GM19043 (cell line): ENCODE measurements around the gene BAIAP3.
A peak's percentile ranks its signal among the peaks of the same experiment; 100 is the strongest.

Source experiments
- ATAC-seq: cut with Tn5 transposase; IDR thresholded peaks from one replicate; pipeline ENCODE4 v1.9.1; 2021; ENCODE audit warnings: low read depth; ENCODE audit not compliant: unreplicated experiment

Gene BAIAP3

DNA sequence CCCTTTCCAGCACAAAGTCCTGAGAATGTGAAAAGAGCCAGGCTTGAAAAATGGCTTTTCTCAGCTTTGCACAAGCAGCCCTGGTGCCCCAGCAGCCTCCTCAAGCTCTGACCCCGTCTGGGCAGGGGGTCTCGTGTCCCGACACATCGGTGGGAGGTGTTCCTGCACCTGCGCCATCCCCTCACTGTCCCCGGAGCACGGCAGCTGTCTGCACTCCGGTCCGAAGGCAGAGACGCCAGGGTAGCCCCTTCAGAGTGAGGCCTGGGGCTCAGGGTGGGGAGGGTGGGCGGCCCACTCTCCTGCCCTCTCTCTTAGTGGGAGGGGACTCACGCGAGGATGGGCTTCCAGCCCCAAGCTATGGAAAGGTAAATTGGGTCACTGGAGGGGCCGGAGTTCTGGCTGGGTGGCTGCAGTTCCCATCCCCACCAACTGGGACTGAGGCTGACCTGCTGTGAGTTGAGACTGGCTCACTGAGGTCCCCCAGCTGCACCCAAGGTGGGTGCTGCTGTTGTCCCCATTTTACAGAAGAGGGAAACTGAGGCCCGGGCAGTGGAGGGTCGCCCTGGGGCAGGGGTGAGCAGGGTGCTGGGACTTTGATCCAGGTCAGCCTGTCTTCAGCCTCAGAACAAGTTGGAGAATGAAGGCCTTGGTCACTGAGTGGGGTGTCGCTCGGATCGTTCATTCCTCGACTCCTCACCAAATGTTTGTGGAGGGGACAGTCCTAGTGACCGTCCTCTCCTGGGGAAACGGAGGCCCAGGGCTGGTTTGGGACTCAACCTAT, 2.3 kb upstream of the BAIAP3 start:
- ATAC-seq, result no peak

DNA sequence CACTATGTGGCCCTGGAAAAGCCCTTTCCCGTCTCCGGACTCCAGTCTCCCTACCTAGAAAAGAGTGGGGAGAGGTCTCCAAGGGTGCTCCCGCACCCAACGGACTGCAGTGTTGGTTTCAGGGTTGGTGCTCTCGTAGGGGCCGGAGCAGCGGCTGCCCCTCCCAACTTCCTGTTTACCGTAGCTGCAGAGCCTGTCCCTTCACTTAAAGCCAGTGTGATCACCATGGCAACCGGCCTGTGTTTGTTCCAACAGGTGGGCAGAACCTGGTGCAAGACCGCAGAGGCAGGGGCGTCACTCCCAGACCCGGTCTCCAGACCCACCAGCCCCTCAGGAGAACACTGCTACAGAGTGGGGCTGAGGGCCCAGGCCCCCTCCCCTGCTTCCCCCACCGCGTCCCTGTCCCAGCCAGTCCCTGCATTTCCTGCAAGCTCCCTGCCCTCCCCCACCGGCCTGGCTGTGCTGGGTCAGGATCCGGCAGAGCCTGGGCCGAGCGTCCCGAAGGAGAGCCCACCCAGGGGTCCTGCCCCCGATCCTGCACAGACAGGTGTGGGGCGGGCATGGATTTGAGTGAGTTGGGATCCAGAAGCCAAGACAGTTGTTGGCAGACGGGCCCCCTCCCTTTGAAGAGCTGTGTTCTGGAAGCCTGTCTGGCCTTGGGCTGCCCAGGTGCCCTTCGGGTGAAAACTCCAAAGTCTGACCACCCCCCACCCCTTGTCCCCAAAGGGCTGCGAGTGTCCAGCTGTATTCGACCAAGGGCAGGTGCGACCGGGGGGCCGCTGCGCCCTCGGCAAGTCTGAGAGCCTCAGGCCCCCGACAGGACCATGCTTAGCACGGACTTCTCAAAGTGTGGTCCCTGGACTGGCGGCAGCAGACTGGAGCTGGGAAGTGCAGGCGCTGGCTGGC, 1.5 kb upstream of the BAIAP3 start:
- ATAC-seq, result no peak

DNA sequence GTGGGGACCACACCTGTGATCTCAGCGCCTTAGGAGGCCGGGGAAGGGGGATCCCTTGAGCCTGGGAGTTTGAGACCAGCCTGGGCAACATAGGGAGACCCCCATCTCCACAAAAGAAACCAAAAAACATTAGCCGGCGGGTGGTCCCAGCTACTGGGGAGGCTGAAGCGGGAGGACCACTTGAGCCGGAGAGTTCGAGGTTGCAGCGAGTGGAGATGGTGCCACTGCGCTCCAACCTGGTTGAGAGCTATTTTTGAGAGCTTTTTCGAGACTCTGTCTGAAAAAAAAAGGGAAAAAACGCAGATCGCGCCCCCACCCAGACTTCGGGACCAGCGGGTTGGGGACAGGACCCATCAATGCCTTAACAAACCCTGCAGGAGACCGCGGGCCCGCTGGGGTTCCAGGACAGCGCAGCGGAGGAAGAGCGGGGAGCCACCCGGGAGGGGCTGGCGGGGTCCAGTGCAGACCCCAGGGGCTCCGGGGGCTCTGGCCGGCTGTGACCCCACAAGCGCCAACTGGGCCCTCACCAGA, 762 bp upstream of the BAIAP3 start:
- ATAC-seq, result no peak

GRCh38 chr16:1333854-1334700, 632 bp downstream of the BAIAP3 start:
- no peak for ATAC-seq

DNA sequence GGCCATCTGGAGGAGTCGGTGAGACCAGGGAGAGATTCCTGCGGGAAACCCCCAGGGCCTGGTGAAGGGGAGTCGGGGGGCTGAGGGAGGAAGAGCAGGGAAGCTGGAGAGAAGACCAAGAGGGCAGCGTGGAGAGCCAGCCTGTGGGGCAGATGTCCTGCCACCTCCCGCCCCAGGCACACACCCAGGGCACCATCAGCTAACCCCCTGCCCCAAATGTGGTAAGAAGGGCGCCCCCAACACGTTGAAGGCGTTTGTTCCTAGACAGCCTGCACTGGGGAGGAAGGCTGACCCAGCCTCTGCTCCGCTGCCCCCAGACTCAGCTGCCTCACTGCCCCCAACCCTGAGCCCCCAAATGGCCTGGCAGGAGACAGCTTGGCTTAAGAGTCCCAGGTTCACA, 1.3 kb downstream of the BAIAP3 start:
- ATAC-seq, result no peak

- ATAC-seq, result no peak
Observed at GRCh38 chr16:1335211-1335971, 1.9 kb downstream of the BAIAP3 start.

GRCh38 chr16:1335996-1336395, 2.6 kb downstream of the BAIAP3 start:
- no peak for ATAC-seq

- no peak for ATAC-seq
Observed at GRCh38 chr16:1336619-1337018, 3.2 kb downstream of the BAIAP3 start.

GRCh38 chr16:1337486-1337885, 4.0 kb downstream of the BAIAP3 start:
- no peak for ATAC-seq

DNA sequence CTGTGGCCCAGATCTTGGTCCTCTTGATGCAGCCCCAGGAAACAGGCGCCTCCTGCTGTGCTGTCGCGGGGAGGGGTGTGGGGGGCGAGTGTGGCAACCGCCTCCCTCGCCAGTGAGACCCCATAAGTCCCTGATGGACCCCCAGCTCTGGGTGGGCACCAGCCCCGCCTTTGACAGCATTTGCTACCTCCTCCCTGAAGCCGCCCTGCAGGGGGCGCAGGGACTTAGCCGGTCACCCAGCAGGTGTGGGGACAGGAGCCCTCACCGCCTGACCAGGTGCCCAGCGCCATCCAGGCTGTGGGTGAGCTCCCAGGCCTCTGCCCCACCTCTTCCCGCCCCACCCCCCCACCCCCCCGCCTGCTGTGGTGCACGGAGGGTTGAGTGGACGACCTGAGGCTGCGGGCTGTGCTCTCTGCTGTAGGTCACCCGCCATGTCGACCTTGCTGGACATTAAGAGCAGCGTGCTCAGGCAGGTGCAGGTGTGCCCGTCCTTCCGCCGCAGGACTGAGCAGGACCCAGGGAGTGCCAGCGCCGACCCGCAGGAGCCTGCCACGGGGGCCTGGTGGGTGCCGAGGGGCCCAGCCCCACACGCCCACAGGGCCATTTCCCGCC, 4.8 kb downstream of the BAIAP3 start:
- ATAC-seq, result no peak

- no peak for ATAC-seq
Observed at GRCh38 chr16:1338855-1339675, 5.6 kb downstream of the BAIAP3 start.

- no peak for ATAC-seq
Observed at GRCh38 chr16:1340730-1341494, 7.5 kb downstream of the BAIAP3 start.

DNA sequence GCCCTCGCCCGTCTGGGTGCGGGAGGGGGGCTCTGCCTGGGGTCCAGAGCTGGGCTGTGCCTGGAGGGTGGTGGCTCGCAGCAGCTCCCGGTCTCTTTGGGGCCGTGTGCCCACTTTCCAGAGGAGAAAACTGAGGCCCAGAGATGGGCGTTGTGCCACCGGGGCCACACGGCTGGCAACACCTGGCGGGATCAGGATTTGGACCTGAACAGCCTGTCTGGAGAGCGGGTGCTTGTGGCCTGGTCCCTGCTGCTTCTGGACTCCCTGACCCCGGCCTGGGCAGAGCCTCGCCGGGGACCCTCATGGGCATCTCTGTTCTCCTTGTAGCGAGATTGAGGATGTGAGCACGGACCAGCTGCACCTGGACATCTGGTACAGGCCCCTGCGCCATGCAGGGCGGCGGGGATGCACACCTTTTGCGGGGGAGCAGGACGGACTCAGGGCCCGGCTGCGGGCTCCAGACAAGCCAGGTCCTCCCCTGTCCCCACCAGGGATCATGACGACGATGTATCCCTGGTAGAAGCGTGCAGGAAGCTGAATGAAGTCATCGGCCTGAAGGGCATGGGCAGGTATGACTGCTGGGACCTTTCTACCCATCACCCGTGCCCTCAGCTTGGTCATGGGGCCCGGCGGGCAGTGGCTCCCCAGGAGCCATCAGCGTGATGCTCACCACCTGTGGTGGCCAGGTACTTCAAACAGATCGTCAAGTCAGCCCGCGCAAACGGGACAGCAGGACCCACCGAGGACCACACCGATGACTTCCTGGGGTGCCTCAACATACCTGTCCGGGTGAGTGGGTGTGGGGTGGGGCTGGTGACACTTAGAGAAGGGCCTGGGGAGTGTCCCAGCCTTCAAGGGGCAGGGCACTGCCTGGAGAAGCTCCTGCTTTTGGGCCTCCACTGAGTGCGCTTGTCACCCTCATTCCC, 8.3 kb downstream of the BAIAP3 start:
- ATAC-seq, result no peak

- ATAC-seq, result peak; percentile 81
Observed at GRCh38 chr16:1342526-1343427, 9.3 kb downstream of the BAIAP3 start.

GRCh38 chr16:1343428-1344242, 10.2 kb downstream of the BAIAP3 start:
- ATAC-seq, result no peak
